ENCODE results near the gene HM13. TPM values are rescaled to one million over a fixed set of nuclear protein-coding genes. Genes with fewer than 3 reads are reported as not detected.
A peak's percentile ranks its signal among the peaks of the same experiment; 100 is the strongest.

HM13 gene
- total and polyA plus RNA-seq, 2 donors (not counting 3 experiments of a cell fraction or from before 2014, with no cell fraction given), result 211 to 218 TPM

DNA sequence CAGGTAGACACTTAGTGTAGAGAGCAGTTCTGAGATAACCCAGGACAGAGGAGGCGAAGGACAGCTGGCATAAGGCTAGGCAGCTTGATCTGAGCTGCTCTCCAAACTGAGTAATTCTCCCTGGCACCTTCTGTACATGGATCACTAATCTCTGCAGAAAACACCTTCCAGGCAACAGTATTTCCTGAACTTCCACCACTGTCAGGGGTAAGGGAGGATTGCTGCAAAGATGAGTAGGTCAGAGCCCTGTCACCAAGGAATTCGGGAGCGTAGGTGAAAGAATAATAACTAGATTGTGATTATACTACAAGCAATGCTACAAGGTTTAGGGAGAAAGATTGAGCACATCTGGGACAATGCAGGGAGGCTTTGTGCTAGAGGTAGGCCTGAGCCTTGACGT lies 1.9 kb downstream of the HM13 start:
- peak overlapping the region in 1 of 3 experiments; percentile 70 for H3K4me3 ChIP-seq (replicated peaks in 1 of 3; ENCODE audit: insufficient read depth in 1 of 3, low read depth in 1 of 3, low read length in 3 of 3)
- dilution Hi-C loops (cut with MboI; ENCODE audit: extremely low pct_ligation_motif_present, low sequenced_read_pairs) (no loop called here), intact Hi-C loops (cut with micrococcal nuclease) (loop anchor here (2.0 kb wide), 1 partner anchor 97 kb away; no protein-coding TSS in a partner anchor)
- POLR2A ChIA-PET, result no interaction called here
- H3K36me3 ChIP-seq (ENCODE audit: control insufficient read depth in 2 of 2, extremely low read depth in 1 of 2, insufficient read depth in 2 of 2, low read length in 2 of 2), result peaks cover 0 to 5% of the 10 kb centered on the region in 2 experiments
- CTCF ChIA-PET, result interaction anchor here (1.1 kb wide), 1 partner anchor 13 kb away, joined by 5 read pairs; no protein-coding TSS in a partner anchor
- no peaks in the 10 kb centered on the region for H4K20me1 ChIP-seq (replicated peaks; ENCODE audit: control insufficient read depth, extremely low read depth, insufficient read depth, low read length)
- TF ChIP-seq CTCF (IDR thresholded peaks at IDR 0.05; ENCODE audit: extremely low read depth in 1 of 2, insufficient read depth in 1 of 2, low read depth in 1 of 2, low read length in 2 of 2), result no peak
- TF ChIP-seq POLR2AphosphoS5 (IDR thresholded peaks at IDR 0.05; ENCODE audit: insufficient read depth, low read depth, low read length), result no peak
- TF ChIP-seq GATA2 (IDR thresholded peaks at IDR 0.05; ENCODE audit: insufficient read depth, insufficient read length, low read depth, low read length), result no peak
- no peak for TF ChIP-seq MAX (IDR thresholded peaks at IDR 0.05; ENCODE audit: insufficient read depth, insufficient read length)
- no peak overlapping the region for H3K9ac ChIP-seq (replicated peaks; ENCODE audit: extremely low read depth, insufficient read depth, low read length)
- BruUV-seq (replicated peaks), result no TSS peak
- FAIRE-seq, result peak; percentile 12
- H3K27ac ChIP-seq (ENCODE audit: insufficient read depth, low read depth, low read length), result no peak overlapping the region
- no peaks in the 10 kb centered on the region for H3K27me3 ChIP-seq (ENCODE audit: control insufficient read depth in 2 of 2, insufficient read depth in 2 of 2, low read length in 2 of 2)
- DNase-seq (ENCODE audit: low read depth, low spot score), result no peak
- H2AFZ ChIP-seq (ENCODE audit: low read depth, low read length), result no peak overlapping the region
- peaks cover 25% of the 10 kb centered on the region for H3K4me1 ChIP-seq (ENCODE audit: control insufficient read depth, extremely low read depth, insufficient read depth, low read length)
- no peaks in the 10 kb centered on the region for H3K9me3 ChIP-seq (replicated peaks; ENCODE audit: control insufficient read depth, insufficient read depth, low read length)
- H3K79me2 ChIP-seq (ENCODE audit: control insufficient read depth, insufficient read depth, low read length), result peaks cover 62% of the 10 kb centered on the region
- H3K4me2 ChIP-seq (ENCODE audit: insufficient read depth, low read length), result peak overlapping the region; percentile 68
- H3K9me1 ChIP-seq (replicated peaks; ENCODE audit: control insufficient read depth, extremely low read depth, insufficient read depth, low read length), result no peaks in the 10 kb centered on the region

DNA sequence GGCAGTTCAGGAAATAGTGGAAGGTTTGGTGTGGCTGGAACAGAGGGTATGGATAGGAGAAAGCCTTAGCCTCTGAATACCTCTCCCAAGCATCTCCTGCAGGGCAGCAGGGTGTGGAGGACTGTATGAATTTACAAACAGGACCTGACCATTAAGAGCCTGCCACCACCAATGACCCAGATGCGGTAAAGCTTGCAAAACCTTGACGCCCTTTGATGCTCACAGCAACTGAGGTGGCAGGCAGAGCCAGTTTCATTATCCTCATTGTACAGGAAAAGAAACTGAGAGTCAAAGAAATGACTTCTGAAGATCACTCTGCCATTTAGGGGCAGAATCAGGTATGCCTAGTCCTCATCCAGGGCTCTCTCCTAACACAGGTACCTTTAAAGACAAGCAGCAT lies 2.4 kb downstream of the HM13 start:
- intact Hi-C loops (cut with micrococcal nuclease) (loop anchor here (2.0 kb wide), 1 partner anchor 96 kb away; no protein-coding TSS in a partner anchor), dilution Hi-C loops (cut with MboI; ENCODE audit: extremely low pct_ligation_motif_present, low sequenced_read_pairs) (no loop called here)
- CTCF ChIA-PET, result interaction anchor here (1.1 to 1.5 kb wide), 3 partner anchors 13 to 41 kb away, joined by 5 to 10 read pairs (median 9); no protein-coding TSS in a partner anchor

More for the DNA sequence above, 2.4 kb downstream of the HM13 start:
- Histone ChIP-seq H3K4me1 (ENCODE audit: control insufficient read depth, extremely low read depth, insufficient read depth, low read length) (peaks cover 25% of the 10 kb centered on the region), H3K9ac (replicated peaks; ENCODE audit: extremely low read depth, insufficient read depth, low read length) (no peak overlapping the region), H3K4me3 (replicated peaks in 1 of 3; ENCODE audit: insufficient read depth in 1 of 3, low read depth in 1 of 3, low read length in 3 of 3) (no peak overlapping the region), H3K9me3 (replicated peaks; ENCODE audit: control insufficient read depth, insufficient read depth, low read length) (no peaks in the 10 kb centered on the region), H4K20me1 (replicated peaks; ENCODE audit: control insufficient read depth, extremely low read depth, insufficient read depth, low read length) (no peaks in the 10 kb centered on the region), H2AFZ (ENCODE audit: low read depth, low read length) (no peak overlapping the region), H3K79me2 (ENCODE audit: control insufficient read depth, insufficient read depth, low read length) (peaks cover 65% of the 10 kb centered on the region), H3K27ac (ENCODE audit: insufficient read depth, low read depth, low read length) (no peak overlapping the region), H3K27me3 (ENCODE audit: control insufficient read depth in 2 of 2, insufficient read depth in 2 of 2, low read length in 2 of 2) (no peaks in the 10 kb centered on the region), H3K9me1 (replicated peaks; ENCODE audit: control insufficient read depth, extremely low read depth, insufficient read depth, low read length) (no peaks in the 10 kb centered on the region), H3K36me3 (ENCODE audit: control insufficient read depth in 2 of 2, extremely low read depth in 1 of 2, insufficient read depth in 2 of 2, low read length in 2 of 2) (peaks cover 0 to 5% of the 10 kb centered on the region in 2 experiments), H3K4me2 (ENCODE audit: insufficient read depth, low read length) (no peak overlapping the region)
- POLR2A ChIA-PET, result no interaction called here
- FAIRE-seq (no peak), DNase-seq (ENCODE audit: low read depth, low spot score) (no peak)
- TF ChIP-seq JUN (IDR thresholded peaks at IDR 0.05; ENCODE audit: borderline replicate concordance, insufficient read depth, insufficient read length, low read depth), result no peak
- no peak for TF ChIP-seq FOS (IDR thresholded peaks at IDR 0.05; ENCODE audit: borderline replicate concordance, insufficient read depth, low read length)
- TF ChIP-seq GATA2 (IDR thresholded peaks at IDR 0.05; ENCODE audit: insufficient read depth, insufficient read length, low read depth, low read length), result no peak
- TF ChIP-seq CTCF (IDR thresholded peaks at IDR 0.05; ENCODE audit: extremely low read depth in 1 of 2, insufficient read depth in 1 of 2, low read depth in 1 of 2, low read length in 2 of 2), result no peak
- no peak for TF ChIP-seq MAX (IDR thresholded peaks at IDR 0.05; ENCODE audit: insufficient read depth, insufficient read length)
- no peak for TF ChIP-seq EZH2 (IDR thresholded peaks at IDR 0.05; ENCODE audit: borderline replicate concordance, low read depth, low read length, severe bottlenecking)
- TF ChIP-seq POLR2A (IDR thresholded peaks at IDR 0.05; ENCODE audit: low read depth, low read length), result no peak
- TF ChIP-seq MYC (IDR thresholded peaks at IDR 0.05; ENCODE audit: low read depth, low read length), result no peak
- no peak for TF ChIP-seq POLR2AphosphoS5 (IDR thresholded peaks at IDR 0.05; ENCODE audit: insufficient read depth, low read depth, low read length)
- no TSS peak for BruUV-seq (replicated peaks)

Measured in endothelial cell of umbilical vein (primary cell).